Fibroblast of skin of back (primary cell): ENCODE results near the gene CETN1.

Experiments
- DNase-seq: peaks from one replicate; pipeline ENCODE4 v3.0.0-alpha.2; 2013

The CETN1 gene

DNA sequence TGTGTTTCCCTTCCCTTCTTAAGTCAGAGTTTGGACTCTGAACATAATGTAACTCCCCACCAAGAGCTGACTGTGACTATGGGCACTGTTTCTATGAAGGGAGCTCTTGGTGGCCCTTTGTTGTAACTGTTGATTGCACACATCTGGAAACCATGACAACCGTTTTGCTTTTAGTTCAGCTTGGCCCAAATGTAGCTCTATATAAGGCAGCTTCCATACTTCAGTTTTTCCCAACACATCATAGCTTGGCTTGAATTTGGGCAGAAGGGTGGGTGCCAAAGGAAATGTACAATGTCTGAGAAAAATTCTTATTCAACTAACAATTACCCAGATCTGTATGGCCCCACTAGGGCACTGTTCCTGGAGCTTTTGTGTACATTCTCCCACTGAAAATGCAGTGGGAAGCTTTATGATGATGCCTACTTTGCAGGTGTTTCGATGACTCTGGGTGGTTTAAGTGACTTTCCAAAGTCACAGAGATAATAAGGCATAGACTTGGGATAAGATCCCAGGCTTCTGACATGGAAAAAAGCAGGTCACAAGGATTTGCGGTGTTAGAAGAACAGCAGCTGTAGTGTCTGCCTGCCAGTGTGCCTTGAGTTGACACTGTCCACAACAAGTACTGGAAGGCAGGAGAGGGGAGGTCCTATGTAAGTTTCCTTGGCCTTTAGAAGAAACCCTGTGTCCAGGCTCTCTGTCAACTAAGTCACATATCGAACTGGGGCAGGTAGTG lies 2.4 kb upstream of the CETN1 start:
- DNase-seq: no peak

DNA sequence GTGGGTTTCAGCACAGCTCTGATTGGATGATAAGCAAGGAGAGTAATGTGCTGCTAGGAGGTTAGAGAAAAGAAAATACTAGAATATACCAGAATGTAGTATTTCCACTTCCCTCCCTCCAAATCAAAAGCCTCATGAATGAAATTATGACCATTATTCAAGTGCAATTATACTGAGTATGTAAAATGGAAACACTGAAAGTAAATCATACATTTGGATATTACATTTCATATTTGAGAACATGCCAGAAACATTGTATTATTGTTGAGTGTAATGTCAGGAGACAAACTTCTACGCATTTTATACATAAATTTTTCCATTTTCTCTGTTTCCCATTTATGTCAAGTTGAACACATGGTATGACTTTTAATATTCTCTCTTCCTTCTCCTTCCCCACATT lies 942 bp upstream of the CETN1 start:
- DNase-seq: no peak

GRCh38 chr18:581096-581495 lies 916 bp downstream of the CETN1 start:
- DNase-seq: peak; percentile 40

DNA sequence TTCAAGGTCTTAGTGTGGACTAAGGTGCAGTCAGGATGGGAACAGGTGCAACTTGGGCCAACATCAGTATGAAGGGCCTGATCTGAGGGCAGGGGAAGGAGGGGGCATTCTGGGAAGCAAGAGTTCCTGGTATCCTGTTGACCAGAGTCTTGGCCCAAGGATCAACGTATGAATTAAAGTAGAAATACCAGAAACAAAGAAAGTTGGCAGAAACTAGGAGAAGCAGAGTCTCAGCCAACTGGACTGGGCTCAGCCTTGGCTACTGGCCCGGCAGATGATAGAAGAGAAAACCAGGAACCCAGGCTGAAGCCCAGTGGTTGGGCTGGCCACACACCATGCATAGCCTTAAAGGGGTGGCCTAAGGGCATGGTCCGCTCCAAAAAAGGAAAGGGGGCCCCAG lies 2.3 kb downstream of the CETN1 start:
- DNase-seq: no peak

- no peak for DNase-seq
Observed at GRCh38 chr18:595068-595467, 14.9 kb downstream of the CETN1 start.

GRCh38 chr18:595571-595970 lies 15.4 kb downstream of the CETN1 start:
- no peak for DNase-seq

GRCh38 chr18:596288-596881 lies 16.2 kb downstream of the CETN1 start:
- DNase-seq: no peak

- peak; percentile 47 for DNase-seq
Observed at GRCh38 chr18:598124-598589, 18.0 kb downstream of the CETN1 start.

- DNase-seq: no peak
Observed at GRCh38 chr18:600107-600506, 19.9 kb downstream of the CETN1 start.

- no peak for DNase-seq
Observed at GRCh38 chr18:604771-605170, 24.6 kb downstream of the CETN1 start.

GRCh38 chr18:607930-608329 lies 27.8 kb downstream of the CETN1 start:
- DNase-seq: no peak

GRCh38 chr18:610214-610928 lies 30.2 kb downstream of the CETN1 start:
- DNase-seq: no peak

DNA sequence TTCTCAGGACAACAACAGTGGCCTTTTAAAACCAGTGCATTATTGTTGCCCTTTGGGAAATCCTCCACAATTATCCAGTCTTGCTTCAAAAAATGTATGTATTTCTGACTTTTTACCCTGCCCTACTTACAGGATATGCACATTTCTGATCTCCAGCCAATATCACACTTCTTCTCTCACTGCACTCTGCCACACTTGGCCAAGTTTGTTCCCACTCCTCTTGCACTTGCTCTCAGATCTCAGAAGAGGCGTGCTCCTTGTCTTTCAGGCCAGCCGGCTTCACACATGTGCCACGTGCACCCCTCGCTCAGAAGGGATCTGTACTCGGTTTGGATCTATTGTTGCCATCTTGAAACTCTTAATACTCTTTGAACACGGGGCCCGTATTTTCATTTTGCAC lies 32.0 kb downstream of the CETN1 start:
- DNase-seq: no peak

DNA sequence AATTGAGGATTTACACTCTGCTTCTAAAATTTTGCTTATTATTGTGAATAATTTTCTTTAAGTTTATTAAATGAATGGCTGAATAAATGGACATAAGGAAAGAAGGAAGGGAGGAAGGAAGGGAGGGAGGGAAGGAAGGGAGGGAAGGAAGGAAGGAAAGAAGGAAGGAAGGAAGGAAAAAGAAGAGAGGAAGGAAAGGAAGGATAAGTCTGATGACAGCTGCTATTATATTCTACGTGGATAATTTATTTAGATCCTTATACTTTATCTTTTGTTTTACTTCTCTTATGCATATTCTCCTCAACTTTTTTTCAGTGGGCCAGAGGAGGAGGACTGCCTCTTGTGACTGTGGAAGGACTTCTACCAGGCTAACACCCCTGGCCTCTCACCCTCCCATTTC lies 34.0 kb downstream of the CETN1 start:
- DNase-seq: no peak

GRCh38 chr18:615092-615521 lies 34.9 kb downstream of the CETN1 start:
- DNase-seq: no peak

DNA sequence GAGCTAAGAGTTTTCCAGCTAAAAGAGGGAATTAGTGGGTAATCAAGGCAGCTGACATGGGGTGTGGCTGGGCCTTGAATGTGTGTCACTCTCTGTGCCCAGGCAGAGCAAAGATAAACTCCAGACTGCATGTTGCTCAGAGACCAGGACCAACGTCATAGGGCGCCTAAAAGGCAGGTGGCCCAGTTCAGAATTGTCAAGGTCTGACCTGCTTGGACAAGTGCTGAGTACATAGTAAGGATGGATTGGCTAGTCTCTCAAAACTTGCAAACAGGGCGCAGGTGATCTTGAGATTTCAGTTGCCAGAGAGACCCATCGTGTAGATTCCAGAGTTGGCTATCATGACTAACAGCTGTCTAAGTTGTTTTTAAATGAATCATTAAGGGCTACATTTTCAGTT lies 35.6 kb downstream of the CETN1 start:
- no peak for DNase-seq

GRCh38 chr18:616380-616995 lies 36.3 kb downstream of the CETN1 start:
- peak; percentile 55 for DNase-seq

DNA sequence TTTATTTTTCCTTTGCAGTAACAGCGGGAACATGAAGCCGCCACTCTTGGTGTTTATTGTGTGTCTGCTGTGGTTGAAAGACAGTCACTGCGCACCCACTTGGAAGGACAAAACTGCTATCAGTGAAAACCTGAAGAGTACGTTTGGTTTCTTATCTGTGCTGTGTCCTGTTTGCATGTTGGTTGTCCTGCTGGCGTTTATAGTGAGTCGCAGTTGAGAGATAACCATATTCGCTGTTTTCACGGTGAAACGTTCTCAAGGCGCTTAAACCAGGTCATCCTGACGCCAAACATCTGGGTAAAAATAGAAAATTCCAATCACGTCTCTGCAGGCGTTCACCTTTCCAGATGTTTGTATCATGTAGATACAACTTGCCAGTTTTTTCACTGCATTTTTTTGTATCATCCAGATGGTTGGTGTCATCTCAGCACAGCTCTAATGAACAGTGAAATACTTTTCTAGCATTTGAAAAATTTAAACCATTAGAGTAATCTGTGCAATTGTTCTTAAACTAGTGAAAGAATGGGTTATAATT lies 37.9 kb downstream of the CETN1 start:
- no peak for DNase-seq

GRCh38 chr18:618618-619017 lies 38.4 kb downstream of the CETN1 start:
- DNase-seq: no peak

DNA sequence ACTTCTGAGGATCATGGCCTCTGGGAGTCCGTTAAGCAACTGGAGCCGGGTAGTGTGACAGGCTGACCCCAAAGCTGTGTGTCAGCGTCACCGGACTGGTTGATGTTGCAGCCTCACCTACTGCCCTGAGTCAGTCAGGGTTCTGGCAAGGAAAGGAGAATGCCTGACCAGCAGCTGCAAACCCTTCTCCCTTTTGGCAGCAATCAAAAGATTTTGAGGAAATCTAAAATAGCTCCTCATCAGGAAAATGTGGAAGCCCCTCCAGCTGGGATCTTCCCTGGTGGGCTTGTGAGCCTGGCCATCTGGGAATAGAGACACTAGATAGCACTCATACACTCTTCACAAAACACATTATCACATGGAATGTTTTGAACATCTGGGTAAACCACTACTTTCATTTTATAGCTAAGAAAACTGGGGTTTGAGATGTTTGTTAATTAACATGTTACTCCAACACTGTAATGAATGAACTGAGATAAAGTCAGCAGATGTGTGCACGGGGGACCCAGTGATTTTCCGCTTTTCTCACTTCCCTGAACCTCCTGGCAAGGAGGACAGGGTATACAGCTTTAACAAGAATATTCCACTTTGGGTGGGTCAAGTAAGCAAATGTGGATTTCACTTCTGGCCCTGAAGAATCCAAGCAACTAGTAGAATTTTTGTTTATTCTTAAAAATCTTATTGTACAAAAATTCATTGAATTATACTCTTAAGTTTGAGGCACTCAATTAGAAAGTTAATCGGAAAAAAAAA lies 41.3 kb downstream of the CETN1 start:
- DNase-seq: no peak

GRCh38 chr18:622289-622688 lies 42.1 kb downstream of the CETN1 start:
- no peak for DNase-seq
